DOHH2 (cell line): ENCODE measurements around the gene PDGFC.

Source experiments
- EZH2phosphoT487 ChIP-seq: fragments of 200-600 bp; sonication (generic); IDR thresholded peaks from 2 replicates; pipeline ENCODE4 v1.6.1; 2017; ENCODE audit warnings: borderline replicate concordance, mild to moderate bottlenecking, antibody characterized with exemption, low read length, moderate library complexity, mixed read lengths
- TF ChIP-seq, protein P1 (sequence below): fragments of 200-600 bp; sonication (generic); IDR thresholded peaks from one replicate; pipeline ENCODE4 v1.5.1; 2014; ENCODE audit warnings: antibody characterized with exemption, mild to moderate bottlenecking, low read depth, low read length; ENCODE audit not compliant: poor library complexity, severe bottlenecking

DNA sequence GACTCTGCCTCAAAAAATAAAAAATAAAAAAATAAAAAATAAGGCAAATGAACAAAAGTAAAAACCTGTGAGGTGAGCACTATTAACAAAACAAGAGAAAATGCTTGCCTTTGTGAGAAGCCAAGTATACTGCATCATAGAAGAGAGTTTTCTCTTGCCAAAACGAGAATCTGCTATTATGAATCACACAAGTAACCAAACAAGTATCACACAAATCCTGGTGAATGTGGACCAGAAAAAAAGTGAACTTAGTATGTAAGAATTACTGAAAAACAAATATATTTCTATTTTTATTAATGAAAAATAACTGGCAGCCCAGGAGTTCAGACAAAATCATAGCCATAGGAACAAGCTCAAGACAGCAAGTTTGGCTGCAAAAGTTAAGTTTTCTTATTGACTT is 193.5 kb downstream of the PDGFC start:
- TF ChIP-seq, protein P1, sequence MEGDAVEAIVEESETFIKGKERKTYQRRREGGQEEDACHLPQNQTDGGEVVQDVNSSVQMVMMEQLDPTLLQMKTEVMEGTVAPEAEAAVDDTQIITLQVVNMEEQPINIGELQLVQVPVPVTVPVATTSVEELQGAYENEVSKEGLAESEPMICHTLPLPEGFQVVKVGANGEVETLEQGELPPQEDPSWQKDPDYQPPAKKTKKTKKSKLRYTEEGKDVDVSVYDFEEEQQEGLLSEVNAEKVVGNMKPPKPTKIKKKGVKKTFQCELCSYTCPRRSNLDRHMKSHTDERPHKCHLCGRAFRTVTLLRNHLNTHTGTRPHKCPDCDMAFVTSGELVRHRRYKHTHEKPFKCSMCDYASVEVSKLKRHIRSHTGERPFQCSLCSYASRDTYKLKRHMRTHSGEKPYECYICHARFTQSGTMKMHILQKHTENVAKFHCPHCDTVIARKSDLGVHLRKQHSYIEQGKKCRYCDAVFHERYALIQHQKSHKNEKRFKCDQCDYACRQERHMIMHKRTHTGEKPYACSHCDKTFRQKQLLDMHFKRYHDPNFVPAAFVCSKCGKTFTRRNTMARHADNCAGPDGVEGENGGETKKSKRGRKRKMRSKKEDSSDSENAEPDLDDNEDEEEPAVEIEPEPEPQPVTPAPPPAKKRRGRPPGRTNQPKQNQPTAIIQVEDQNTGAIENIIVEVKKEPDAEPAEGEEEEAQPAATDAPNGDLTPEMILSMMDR, result no peak
- TF ChIP-seq EZH2phosphoT487, result no peak
